H9 (cell line): ENCODE measurements around the gene TNFAIP8L3. TPM values are rescaled to one million over a fixed set of nuclear protein-coding genes. Genes with fewer than 3 reads are reported as not detected.

Source experiments
- DNase-seq: peaks from one replicate; pipeline ENCODE4 v3.0.0-alpha.2; 2017
- H2AFZ ChIP-seq: one replicate; pipeline ENCODE4 v1.6.1; 2013; ENCODE audit warnings: mild to moderate bottlenecking, low read length, control low read depth, moderate library complexity
- H2AK5ac ChIP-seq: 2 replicates; pipeline ENCODE4 v1.6.1; 2013; ENCODE audit warnings: low read length, control low read depth, mixed read lengths; ENCODE audit not compliant: insufficient read length
- H2BK120ac ChIP-seq: one replicate; pipeline ENCODE4 v1.6.1; 2013; ENCODE audit warnings: low read depth, mild to moderate bottlenecking, low read length, control low read depth, inconsistent platforms; ENCODE audit not compliant: poor library complexity, severe bottlenecking
- H2BK12ac ChIP-seq: 2 replicates; pipeline ENCODE4 v1.6.1; 2013; ENCODE audit warnings: low read length, control low read depth, mixed read lengths, low read depth; ENCODE audit not compliant: insufficient read length
- H2BK15ac ChIP-seq: 2 replicates; pipeline ENCODE4 v1.6.1; 2013; ENCODE audit warnings: low read depth, low read length, control low read depth
- H2BK20ac ChIP-seq: one replicate; pipeline ENCODE4 v1.6.1; 2013; ENCODE audit warnings: low read depth, mild to moderate bottlenecking, low read length, control low read depth, inconsistent platforms; ENCODE audit not compliant: poor library complexity, severe bottlenecking
- H2BK5ac ChIP-seq: 2 replicates; pipeline ENCODE4 v1.6.1; 2013; ENCODE audit warnings: low read length, control low read depth, mixed read lengths; ENCODE audit not compliant: insufficient read length
- H3K14ac ChIP-seq: 2 replicates; pipeline ENCODE4 v1.6.1; 2013; ENCODE audit warnings: low read length, control low read depth; ENCODE audit not compliant: insufficient read depth
- H3K18ac ChIP-seq: 2 replicates; pipeline ENCODE4 v1.6.1; 2013; ENCODE audit warnings: low read depth, mild to moderate bottlenecking, mixed read lengths, low read length, control low read depth; ENCODE audit not compliant: insufficient read length
- H3K23ac ChIP-seq: 2 replicates; pipeline ENCODE4 v1.6.1; 2013; ENCODE audit warnings: low read length, control low read depth, mixed read lengths, low read depth; ENCODE audit not compliant: insufficient read length
- H3K23me2 ChIP-seq: 2 replicates; pipeline ENCODE4 v1.6.1; 2013; ENCODE audit warnings: low read depth, mild to moderate bottlenecking, mixed read lengths, low read length, control low read depth; ENCODE audit not compliant: insufficient read length, poor library complexity, severe bottlenecking
- H3K27ac ChIP-seq: 2 replicates; pipeline ENCODE4 v1.5.1; 2013; ENCODE audit warnings: low read length, control low read depth, mixed read lengths, low read depth; ENCODE audit not compliant: insufficient read length
- H3K27me3 ChIP-seq: 2 replicates; pipeline ENCODE4 v1.6.1; 2013; ENCODE audit warnings: low read length, control low read depth, inconsistent platforms; ENCODE audit not compliant: insufficient read depth
- H3K4ac ChIP-seq: 2 replicates; pipeline ENCODE4 v1.6.1; 2013; ENCODE audit warnings: low read depth, mild to moderate bottlenecking, control low read depth, inconsistent platforms, low read length, moderate library complexity
- H3K4me1 ChIP-seq: 2 replicates; pipeline ENCODE4 v1.6.1; 2013; ENCODE audit warnings: low read length, control low read depth, inconsistent platforms; ENCODE audit not compliant: insufficient read depth
- H3K4me2 ChIP-seq: 2 replicates; pipeline ENCODE4 v1.6.1; 2013; ENCODE audit warnings: low read length, control low read depth, mixed read lengths; ENCODE audit not compliant: insufficient read length, insufficient read depth
- H3K56ac ChIP-seq: 2 replicates; pipeline ENCODE4 v1.6.1; 2013; ENCODE audit warnings: low read depth, mild to moderate bottlenecking, mixed read lengths, low read length, control low read depth; ENCODE audit not compliant: insufficient read length
- H3K79me1 ChIP-seq: 2 replicates; pipeline ENCODE4 v1.6.1; 2013; ENCODE audit warnings: low read depth, mild to moderate bottlenecking, moderate library complexity, low read length, control low read depth, inconsistent platforms; ENCODE audit not compliant: insufficient read depth, poor library complexity, severe bottlenecking
- H3K79me2 ChIP-seq: 2 replicates; pipeline ENCODE4 v1.6.1; 2013; ENCODE audit warnings: low read length, control low read depth, inconsistent platforms; ENCODE audit not compliant: insufficient read depth
- H3K9ac ChIP-seq: 2 replicates; pipeline ENCODE4 v1.6.1; 2013; ENCODE audit warnings: low read length, control low read depth, mixed read lengths; ENCODE audit not compliant: insufficient read length; ENCODE audit errors: extremely low read depth
- H3K9me3 ChIP-seq: one replicate; pipeline ENCODE4 v1.6.1; 2013; ENCODE audit warnings: low read depth, low read length, inconsistent platforms; ENCODE audit not compliant: control insufficient read depth
- H3T11ph ChIP-seq: one replicate; pipeline ENCODE4 v1.6.1; 2013; ENCODE audit warnings: mild to moderate bottlenecking, low read length, control low read depth, inconsistent platforms
- H4K20me1 ChIP-seq: one replicate; pipeline ENCODE4 v1.6.1; 2013; ENCODE audit not compliant: control insufficient read depth, insufficient read length, insufficient read depth
- H4K5ac ChIP-seq: 2 replicates; pipeline ENCODE4 v1.6.1; 2013; ENCODE audit warnings: low read depth, mild to moderate bottlenecking, mixed read lengths, low read length, control low read depth; ENCODE audit not compliant: insufficient read length
- H4K8ac ChIP-seq: replicated peaks from 2 replicates; pipeline ENCODE4 v1.6.1; 2013; ENCODE audit warnings: low read length, control low read depth, mixed read lengths, low read depth; ENCODE audit not compliant: insufficient read length
- H4K91ac ChIP-seq: 2 replicates; pipeline ENCODE4 v1.6.1; 2013; ENCODE audit warnings: low read depth, mild to moderate bottlenecking, moderate library complexity, mixed read lengths, low read length, control low read depth; ENCODE audit not compliant: insufficient read length
- H3K27ac Mint-ChIP-seq, 3 experiments: 2 replicates in 2 of 3; 3 replicates in 1 of 3; pipeline ENCODE4 v1.8.0; 2020 to 2021; ENCODE audit warnings: mixed read lengths in 3 of 3, mild to moderate bottlenecking in 1 of 3, moderate library complexity in 1 of 3
- H3K27me3 Mint-ChIP-seq: 2 replicates; pipeline ENCODE4 v1.8.0; 2021; ENCODE audit warnings: low read depth, mild to moderate bottlenecking, moderate library complexity, mixed read lengths
- H3K36me3 Mint-ChIP-seq, 3 experiments: 2 replicates in 2 of 3; 3 replicates in 1 of 3; pipeline ENCODE4 v1.8.0; 2020 to 2021; ENCODE audit warnings: low read depth in 3 of 3, mixed read lengths in 3 of 3; ENCODE audit not compliant: insufficient read depth in 1 of 3
- H3K4me1 Mint-ChIP-seq, 2 experiments: 2 replicates each; pipeline ENCODE4 v1.8.0; 2020; ENCODE audit warnings: mixed read lengths in 2 of 2
- H3K4me3 Mint-ChIP-seq, 2 experiments: 2 replicates in 1 of 2; 3 replicates in 1 of 2; pipeline ENCODE4 v1.8.0; 2020 to 2021; ENCODE audit warnings: mild to moderate bottlenecking in 2 of 2, mixed read lengths in 2 of 2, moderate library complexity in 1 of 2
- H3K9me3 Mint-ChIP-seq, 2 experiments: 2 replicates in 1 of 2; 3 replicates in 1 of 2; pipeline ENCODE4 v1.8.0; 2020; ENCODE audit warnings: mild to moderate bottlenecking in 2 of 2, mixed read lengths in 2 of 2, moderate library complexity in 1 of 2
- total RNA-seq: library from RNA; stranded (reverse); gene quantifications from 2 replicates; pipeline ENCODE4 v1.2.1, GENCODE V29; 2021
- TF ChIP-seq, protein P1 (sequence below): fragments of 200-600 bp; sonication (generic); conservative IDR thresholded peaks from 3 replicates; pipeline ENCODE4 v1.8.0; 2021; ENCODE audit warnings: antibody characterized with exemption, mild to moderate bottlenecking

Gene TNFAIP8L3
- total RNA-seq, 1 experiment from 2014 or later = 0.22 TPM

DNA sequence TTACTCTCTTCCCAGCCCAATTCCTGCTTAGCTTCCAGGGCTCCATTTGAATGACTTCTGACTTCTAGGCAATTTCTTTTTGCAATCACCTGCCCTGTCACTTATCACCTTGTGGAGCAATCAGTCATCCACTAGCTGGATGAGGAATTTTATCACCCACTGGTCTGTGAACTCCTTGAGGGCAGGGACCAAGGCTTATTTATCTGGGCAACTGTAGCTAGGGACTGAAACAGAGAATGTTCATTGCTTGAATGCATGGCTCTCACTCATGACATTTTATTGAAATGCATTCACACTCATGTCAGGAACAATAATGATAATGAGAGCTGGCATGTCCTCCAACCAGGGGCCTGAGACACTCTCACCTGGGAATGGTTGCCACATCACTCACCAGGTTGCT is 15.5 kb downstream of the TNFAIP8L3 start:
- no peaks in the 10 kb centered on the region for H3K9me3 ChIP-seq
- no peak overlapping the region for H3K27ac ChIP-seq
- Mint-ChIP-seq H3K4me3 (no peak overlapping the region), H3K36me3 (0 out of 7 replicates have a peak, but pooled peaks cover 0 to 4% (median 0%) of the 10 kb centered on the region in 3 experiments), H3K27me3 (no peaks in the 10 kb centered on the region; the same call in 1 of the 2 replicates), H3K4me1 (peaks cover 13 to 27% of the 10 kb centered on the region in 2 experiments), H3K27ac (no peak overlapping the region), H3K9me3 (no peaks in the 10 kb centered on the region; a peak in 1 of 5 replicates)
- no peak overlapping the region for H3K4me2 ChIP-seq
- no peaks in the 10 kb centered on the region for H3K27me3 ChIP-seq
- peaks cover 6% of the 10 kb centered on the region; the same call in 1 of the 2 replicates for H3K4me1 ChIP-seq
- H3K18ac ChIP-seq = no peak overlapping the region
- no peak overlapping the region for H4K91ac ChIP-seq
- TF ChIP-seq, protein P1, sequence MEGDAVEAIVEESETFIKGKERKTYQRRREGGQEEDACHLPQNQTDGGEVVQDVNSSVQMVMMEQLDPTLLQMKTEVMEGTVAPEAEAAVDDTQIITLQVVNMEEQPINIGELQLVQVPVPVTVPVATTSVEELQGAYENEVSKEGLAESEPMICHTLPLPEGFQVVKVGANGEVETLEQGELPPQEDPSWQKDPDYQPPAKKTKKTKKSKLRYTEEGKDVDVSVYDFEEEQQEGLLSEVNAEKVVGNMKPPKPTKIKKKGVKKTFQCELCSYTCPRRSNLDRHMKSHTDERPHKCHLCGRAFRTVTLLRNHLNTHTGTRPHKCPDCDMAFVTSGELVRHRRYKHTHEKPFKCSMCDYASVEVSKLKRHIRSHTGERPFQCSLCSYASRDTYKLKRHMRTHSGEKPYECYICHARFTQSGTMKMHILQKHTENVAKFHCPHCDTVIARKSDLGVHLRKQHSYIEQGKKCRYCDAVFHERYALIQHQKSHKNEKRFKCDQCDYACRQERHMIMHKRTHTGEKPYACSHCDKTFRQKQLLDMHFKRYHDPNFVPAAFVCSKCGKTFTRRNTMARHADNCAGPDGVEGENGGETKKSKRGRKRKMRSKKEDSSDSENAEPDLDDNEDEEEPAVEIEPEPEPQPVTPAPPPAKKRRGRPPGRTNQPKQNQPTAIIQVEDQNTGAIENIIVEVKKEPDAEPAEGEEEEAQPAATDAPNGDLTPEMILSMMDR = no peak
- no peaks in the 10 kb centered on the region for H4K20me1 ChIP-seq
- H4K5ac ChIP-seq = no peak overlapping the region
- no peak overlapping the region for H3K56ac ChIP-seq
- H3K14ac ChIP-seq = no peak overlapping the region
- no peak overlapping the region for H3K23ac ChIP-seq
- no peak overlapping the region for H2BK120ac ChIP-seq
- no peaks in the 10 kb centered on the region for H3K79me2 ChIP-seq
- no peak overlapping the region for H3K9ac ChIP-seq
- no peak overlapping the region for H2AK5ac ChIP-seq
- no peaks in the 10 kb centered on the region for H3K79me1 ChIP-seq
- H2BK15ac ChIP-seq = no peak overlapping the region
- no peak overlapping the region for H3K4ac ChIP-seq
- H2BK5ac ChIP-seq = no peak overlapping the region
- no peak overlapping the region for H3T11ph ChIP-seq
- DNase-seq = no peak
- no peak overlapping the region for H2BK12ac ChIP-seq
- no peak overlapping the region for H2BK20ac ChIP-seq
- H3K23me2 ChIP-seq = peaks cover 4% of the 10 kb centered on the region
- H2AFZ ChIP-seq = no peak overlapping the region
- no peak overlapping the region for H4K8ac ChIP-seq
